Right lobe of liver (tissue), 4 donors: ENCODE data around the gene PGBD5.

Experiments used
- CTCF ChIP-seq, 4 donors: fragments of 200-600 bp in 3 of 4; fragments of 450-650 bp in 1 of 4; IDR thresholded peaks; one replicate each; pipeline versions ENCODE4 v1.5.1 to v1.8.0; 2016 to 2022; ENCODE audit warnings: antibody characterized with exemption in 4 of 4, mild to moderate bottlenecking in 2 of 4
- POLR2A ChIP-seq: fragments of 450-650 bp; IDR thresholded peaks from one replicate; pipeline ENCODE4 v1.6.1; 2017; ENCODE audit warnings: antibody characterized with exemption, mild to moderate bottlenecking
- donor health status: DM: no; HTN: no; CAD: no.
- donor health status: DM: no; HTN: no; CAD: no.
- donor health status: DM: no; HTN: yes; CAD: no.

DNA sequence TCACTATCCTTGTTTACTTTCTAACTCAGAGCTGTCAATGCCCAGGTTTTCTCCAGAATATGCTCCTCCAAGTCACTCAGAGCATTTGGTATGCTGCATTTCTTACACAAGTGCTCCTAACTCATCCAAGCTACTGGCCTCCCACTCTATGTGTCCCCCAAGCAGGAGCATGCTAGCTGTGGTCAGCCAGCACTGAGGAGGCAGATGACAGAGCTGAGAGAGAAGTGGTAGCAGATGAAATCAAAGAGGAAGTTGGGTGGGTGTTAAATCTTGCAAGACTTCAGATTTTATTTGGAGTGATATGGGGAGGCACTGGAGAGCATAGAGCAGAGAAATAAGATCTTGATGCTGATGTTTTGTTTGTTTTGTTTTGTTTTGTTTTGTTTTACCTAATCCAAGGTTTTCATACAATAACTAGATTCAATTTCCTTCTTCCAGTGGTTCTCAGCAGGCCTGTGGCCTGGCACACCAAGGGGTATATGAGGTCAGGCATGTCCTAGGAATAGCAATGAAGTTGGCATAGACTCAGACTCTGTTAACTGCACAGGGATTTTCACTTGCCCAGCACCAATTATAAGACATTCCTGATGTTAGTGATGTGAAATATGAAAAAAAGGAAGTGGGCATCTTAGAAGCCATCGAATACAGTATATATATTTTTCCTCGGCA, 3.1 kb upstream of the PGBD5 start:
- TF ChIP-seq CTCF (IDR thresholded peaks at IDR 0.05) (no peak), POLR2A (no peak)
